Measurements from ENCODE around the gene MSLN. TPM values are rescaled to one million over a fixed set of nuclear protein-coding genes. Genes with fewer than 3 reads are reported as not detected.

The MSLN gene
- total RNA-seq, 6 donors from 2014 or later = 47.8 to 275 (median 121) TPM

- peak in 1 of 2 donors; percentile 78 for DNase-seq
- 92 to 100% methylated on average over 1 to 13 of the region's 29 CpGs for WGBS, 2 donors
Measured at GRCh38 chr16:716768-717325, 43.7 kb upstream of the MSLN start.

GRCh38 chr16:717450-718245, 42.9 kb upstream of the MSLN start:
- H3K36me3 ChIP-seq = no peaks in the 10 kb centered on the region
- H3K27ac ChIP-seq = no peak overlapping the region
- H3K4me3 ChIP-seq = no peak overlapping the region
- no peaks in the 10 kb centered on the region for H3K9me3 ChIP-seq
- peaks cover 34 to 54% (median 48%) of the 10 kb centered on the region in 4 donors for H3K4me1 ChIP-seq
- ATAC-seq (ENCODE audit: low FRiP score in 2 of 2) = no peak
- DNase-seq = peak in 1 of 2 donors; percentile 82
- TF ChIP-seq POLR2AphosphoS5 (IDR thresholded peaks at IDR 0.05) (no peak), POLR2A (IDR thresholded peaks at IDR 0.05) (no peak), CTCF (IDR thresholded peaks at IDR 0.05) (no peak), EP300 (IDR thresholded peaks at IDR 0.05) (no peak)
- peaks cover 0 to 10% (median 0%) of the 10 kb centered on the region in 4 donors for H3K27me3 ChIP-seq
- 86 to 89% methylated on average over 10 to 32 of the region's 32 CpGs for WGBS, 2 donors

More at GRCh38 chr16:716768-717325, 43.7 kb upstream of the MSLN start:
- ATAC-seq (ENCODE audit: low FRiP score in 2 of 2) = no peak
- Histone ChIP-seq H3K4me1 (peaks cover 34 to 53% (median 43%) of the 10 kb centered on the region in 4 donors), H3K27me3 (peaks cover 0 to 10% (median under 1%) of the 10 kb centered on the region in 4 donors), H3K27ac (no peak overlapping the region), H3K9me3 (no peaks in the 10 kb centered on the region), H3K36me3 (no peaks in the 10 kb centered on the region), H3K4me3 (no peak overlapping the region)
- TF ChIP-seq CTCF (IDR thresholded peaks at IDR 0.05) = no peak
- TF ChIP-seq POLR2AphosphoS5 (IDR thresholded peaks at IDR 0.05) = no peak
- TF ChIP-seq EP300 (IDR thresholded peaks at IDR 0.05) = no peak
- no peak for TF ChIP-seq POLR2A (IDR thresholded peaks at IDR 0.05)

- DNase-seq (peak in 1 of 2 donors; percentile 55), ATAC-seq (ENCODE audit: low FRiP score in 2 of 2) (no peak)
- Histone ChIP-seq H3K9me3 (no peaks in the 10 kb centered on the region), H3K4me3 (no peak overlapping the region), H3K4me1 (peaks cover 34 to 57% (median 48%) of the 10 kb centered on the region in 4 donors), H3K36me3 (peaks cover 0 to 3% (median 0%) of the 10 kb centered on the region in 4 donors), H3K27ac (no peak overlapping the region), H3K27me3 (peaks cover 0 to 10% (median 0%) of the 10 kb centered on the region in 4 donors)
- TF ChIP-seq EP300 (IDR thresholded peaks at IDR 0.05) (no peak), POLR2AphosphoS5 (IDR thresholded peaks at IDR 0.05) (no peak), POLR2A (IDR thresholded peaks at IDR 0.05) (no peak), CTCF (IDR thresholded peaks at IDR 0.05) (no peak)
- 78 to 95% methylated on average over 8 to 9 of the region's 9 CpGs for WGBS, 2 donors
Measured at GRCh38 chr16:718389-718788, 42.1 kb upstream of the MSLN start.

- no peak for DNase-seq
- no peak overlapping the region for H3K4me3 ChIP-seq
Measured at GRCh38 chr16:718922-719321, 41.6 kb upstream of the MSLN start.

More at GRCh38 chr16:718922-719321, 41.6 kb upstream of the MSLN start:
- H3K9me3 ChIP-seq = no peaks in the 10 kb centered on the region
- WGBS, 2 donors = 63 to 78% methylated on average over 5 to 6 of the region's 6 CpGs
- no peak for TF ChIP-seq CTCF (IDR thresholded peaks at IDR 0.05)
- no peak for TF ChIP-seq EP300 (IDR thresholded peaks at IDR 0.05)
- TF ChIP-seq POLR2AphosphoS5 (IDR thresholded peaks at IDR 0.05) = no peak
- no peak for TF ChIP-seq POLR2A (IDR thresholded peaks at IDR 0.05)
- H3K4me1 ChIP-seq = peaks cover 34 to 57% (median 48%) of the 10 kb centered on the region in 4 donors
- peaks cover 0 to 3% (median 0%) of the 10 kb centered on the region in 4 donors for H3K36me3 ChIP-seq
- peaks cover 0 to 10% (median 0%) of the 10 kb centered on the region in 4 donors for H3K27me3 ChIP-seq
- ATAC-seq (ENCODE audit: low FRiP score in 2 of 2) = no peak
- no peak overlapping the region for H3K27ac ChIP-seq

Data from upper lobe of left lung (tissue), 6 donors.